Mesodermal cell (in vitro differentiated cells): ENCODE measurements around the gene S100A16.

ENCODE experiments used
- H3K27ac ChIP-seq: 2 replicates; pipeline ENCODE4 v1.7.0; 2013; ENCODE audit warnings: mild to moderate bottlenecking, low read depth, low read length, moderate library complexity; ENCODE audit not compliant: severe bottlenecking
- H3K36me3 ChIP-seq: 2 replicates; pipeline ENCODE4 v1.7.1; 2013; ENCODE audit warnings: mild to moderate bottlenecking, low read length, moderate library complexity; ENCODE audit not compliant: control insufficient read depth, insufficient read depth
- H3K4me1 ChIP-seq: one replicate; pipeline ENCODE4 v1.7.1; 2013; ENCODE audit warnings: mild to moderate bottlenecking, low read length; ENCODE audit not compliant: insufficient read depth, control insufficient read depth, poor library complexity, severe bottlenecking
- H3K4me3 ChIP-seq: 2 replicates; pipeline ENCODE4 v1.7.0; 2013; ENCODE audit warnings: low read length, control low read depth, mild to moderate bottlenecking; ENCODE audit not compliant: insufficient read depth, poor library complexity, severe bottlenecking; ENCODE audit errors: extremely low read depth
- H3K9me3 ChIP-seq: 2 replicates; pipeline ENCODE4 v1.7.1; 2013; ENCODE audit warnings: mild to moderate bottlenecking, low read length, moderate library complexity; ENCODE audit not compliant: control insufficient read depth
- WGBS, 2 experiments: methylation state at CpG; one replicate each; pipeline ENCODE4 v1.1.5; 2013; ENCODE audit warnings: missing lambda C conversion rate in 2 of 2; ENCODE audit not compliant: insufficient coverage in 2 of 2; 5-methylcytosine and 5-hydroxymethylcytosine counted together

Gene S100A16

DNA sequence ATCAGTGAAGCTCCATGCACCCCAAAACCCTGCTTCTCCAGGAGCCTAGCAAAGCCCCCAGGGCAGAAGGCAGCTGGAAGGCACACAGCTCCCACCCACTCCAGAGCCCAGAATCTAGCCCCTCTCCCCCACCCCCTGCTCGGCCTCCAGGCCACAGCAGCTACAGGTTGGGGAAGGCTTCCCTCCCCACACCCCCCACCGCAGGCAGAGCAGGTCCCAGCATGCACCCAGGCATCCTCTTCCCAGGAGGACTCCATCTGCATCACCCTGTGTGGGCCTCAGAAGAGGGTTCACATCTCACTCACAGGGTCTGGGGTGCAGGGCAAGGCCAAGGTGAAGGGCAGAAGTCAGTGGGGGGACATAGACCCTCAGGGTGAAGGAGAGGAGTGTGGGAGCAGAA, 2.5 kb upstream of the S100A16 start:
- no peak overlapping the region for H3K4me3 ChIP-seq
- no peaks in the 10 kb centered on the region for H3K9me3 ChIP-seq
- H3K36me3 ChIP-seq, result peaks cover 22% of the 10 kb centered on the region
- H3K27ac ChIP-seq, result no peak overlapping the region
- peaks cover 18% of the 10 kb centered on the region for H3K4me1 ChIP-seq
- 67% methylated on average over 1 of the region's 2 CpGs; no CpG with 5 or more reads in 1 of the 2 experiments for WGBS, 2 experiments

DNA sequence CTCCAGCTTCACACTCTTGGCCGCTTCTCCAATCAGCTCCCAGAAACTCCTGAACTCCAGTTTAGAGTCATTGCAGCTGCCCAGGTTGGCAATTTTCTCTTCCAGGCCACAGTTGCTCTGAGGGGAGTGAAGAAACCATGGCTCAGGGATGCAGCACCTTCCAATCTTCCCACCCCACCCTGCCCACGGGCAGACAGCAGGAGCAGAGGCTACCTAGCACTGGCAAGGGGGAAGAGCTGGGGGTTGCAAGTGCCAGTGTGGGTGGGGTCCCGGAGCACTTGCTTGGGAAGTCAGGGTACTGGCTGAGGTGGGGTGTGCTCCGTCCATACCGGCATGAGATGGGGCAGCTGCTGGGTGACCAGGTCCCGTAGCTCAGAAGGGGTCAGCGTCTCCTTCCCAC, 2.0 kb upstream of the S100A16 start:
- WGBS, 2 experiments, result 92 to 93% methylated on average over 4 to 6 of the region's 7 CpGs
- peaks cover 23% of the 10 kb centered on the region for H3K4me1 ChIP-seq

DNA sequence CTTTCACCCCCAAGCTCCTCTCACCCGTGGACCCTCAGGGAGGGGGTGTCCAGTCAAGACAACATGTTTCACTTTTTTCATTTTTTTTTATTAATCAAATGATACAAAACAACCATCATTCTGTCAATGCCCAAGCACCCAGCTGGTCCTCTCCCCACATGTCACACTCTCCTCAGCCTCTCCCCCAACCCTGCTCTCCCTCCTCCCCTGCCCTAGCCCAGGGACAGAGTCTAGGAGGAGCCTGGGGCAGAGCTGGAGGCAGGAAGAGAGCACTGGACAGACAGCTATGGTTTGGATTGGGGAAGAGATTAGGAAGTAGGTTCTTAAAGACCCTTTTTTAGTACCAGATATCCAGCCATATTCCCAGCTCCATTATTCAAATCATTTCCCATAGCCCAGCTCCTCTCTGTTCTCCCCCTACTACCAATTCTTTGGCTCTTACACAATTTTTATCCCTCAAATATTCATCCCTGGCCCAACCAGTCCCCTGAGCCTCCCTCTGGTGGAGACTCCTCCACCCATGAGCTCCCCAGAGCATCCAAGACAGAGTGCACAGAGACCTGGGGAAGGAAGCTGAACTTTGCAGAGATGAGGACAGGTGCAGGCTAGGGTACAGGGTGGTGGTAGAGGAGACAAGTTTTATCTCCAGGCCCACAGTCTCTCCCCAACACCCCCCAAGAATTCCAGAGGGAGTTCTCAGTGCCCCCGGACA, 1.4 kb upstream of the S100A16 start:
- Histone ChIP-seq H3K4me3 (no peak overlapping the region), H3K9me3 (no peaks in the 10 kb centered on the region), H3K27ac (no peak overlapping the region), H3K4me1 (peaks cover 28% of the 10 kb centered on the region), H3K36me3 (peaks cover 13% of the 10 kb centered on the region)
- 91 to 92% methylated on average over 1 to 2 of the region's 2 CpGs for WGBS, 2 experiments

More for the DNA sequence above, 2.0 kb upstream of the S100A16 start:
- Histone ChIP-seq H3K36me3 (peaks cover 17% of the 10 kb centered on the region), H3K27ac (no peak overlapping the region), H3K4me3 (no peak overlapping the region), H3K9me3 (no peaks in the 10 kb centered on the region)

- Histone ChIP-seq H3K27ac (no peak overlapping the region), H3K9me3 (no peaks in the 10 kb centered on the region), H3K4me1 (peaks cover 36% of the 10 kb centered on the region), H3K4me3 (no peak overlapping the region), H3K36me3 (peaks cover 3% of the 10 kb centered on the region)
- WGBS, 2 experiments, result 80 to 87% methylated on average over 5 of the region's 5 CpGs
Measured at GRCh38 chr1:153613406-153613805, 469 bp upstream of the S100A16 start.

DNA sequence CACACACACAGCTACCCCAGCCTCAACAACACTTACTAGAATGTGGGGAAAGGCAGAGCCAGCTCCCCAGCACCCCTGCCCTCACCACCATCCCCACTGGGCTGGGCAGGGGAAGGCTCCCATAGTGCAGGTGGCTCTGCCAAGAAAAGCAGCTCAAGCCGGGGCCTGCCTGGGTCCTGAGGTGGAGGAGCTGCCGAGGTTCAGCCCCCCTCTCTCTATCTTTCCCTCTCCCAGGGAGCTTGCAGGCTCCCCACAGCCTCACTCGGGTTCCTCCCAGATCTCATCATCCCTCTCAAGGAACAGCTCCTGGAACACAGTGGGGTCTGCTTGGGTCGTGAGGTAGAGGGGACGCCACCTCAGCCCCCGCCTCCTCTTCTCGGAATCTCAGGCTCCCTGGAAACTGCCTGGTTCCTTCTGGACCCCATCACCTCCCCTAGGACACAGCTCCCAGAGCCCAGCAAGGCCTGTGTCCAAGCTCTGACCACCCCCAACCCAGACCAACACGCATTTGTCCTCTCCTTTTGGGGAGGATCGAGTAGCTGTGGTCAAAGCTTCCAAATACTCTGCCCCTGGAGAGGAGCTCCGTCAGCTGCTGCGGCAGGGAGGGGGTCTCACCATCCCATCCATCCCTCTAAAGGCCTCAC, 704 bp downstream of the S100A16 start:
- no peak overlapping the region for H3K27ac ChIP-seq
- peaks cover 47% of the 10 kb centered on the region for H3K4me1 ChIP-seq
- 61 to 64% methylated on average over 4 to 6 of the region's 11 CpGs for WGBS, 2 experiments

DNA sequence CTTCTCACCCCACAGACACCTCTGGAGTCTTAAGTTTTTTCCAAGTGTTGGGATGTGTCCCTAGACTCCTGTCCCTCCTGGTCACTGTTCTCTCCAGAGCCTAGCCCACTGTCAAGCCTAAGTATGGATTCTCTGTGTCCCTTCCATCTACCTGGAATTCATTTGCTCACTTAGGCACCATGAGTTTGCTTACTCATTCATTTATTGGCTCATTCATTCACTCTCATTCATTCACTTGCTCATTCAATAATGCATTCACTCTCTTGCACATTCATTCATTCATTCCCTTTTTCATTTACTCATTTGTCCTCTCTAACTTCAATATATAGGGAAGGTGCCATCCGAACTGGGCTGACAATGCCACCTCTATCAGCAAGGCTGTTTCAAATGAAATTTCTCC, 1.6 kb downstream of the S100A16 start:
- peaks cover 56% of the 10 kb centered on the region for H3K4me1 ChIP-seq
- H3K36me3 ChIP-seq, result peaks cover 14% of the 10 kb centered on the region
- no peak overlapping the region for H3K27ac ChIP-seq
- H3K9me3 ChIP-seq, result no peaks in the 10 kb centered on the region
- WGBS, 2 experiments, result 100% methylated on average over 1 of the region's 1 CpG; no CpG with 5 or more reads in 1 of the 2 experiments
- peak overlapping the region; percentile 36 for H3K4me3 ChIP-seq

More for the DNA sequence above, 704 bp downstream of the S100A16 start:
- H3K36me3 ChIP-seq, result peaks cover 5% of the 10 kb centered on the region
- no peaks in the 10 kb centered on the region for H3K9me3 ChIP-seq
- H3K4me3 ChIP-seq, result peak overlapping the region; percentile 36

DNA sequence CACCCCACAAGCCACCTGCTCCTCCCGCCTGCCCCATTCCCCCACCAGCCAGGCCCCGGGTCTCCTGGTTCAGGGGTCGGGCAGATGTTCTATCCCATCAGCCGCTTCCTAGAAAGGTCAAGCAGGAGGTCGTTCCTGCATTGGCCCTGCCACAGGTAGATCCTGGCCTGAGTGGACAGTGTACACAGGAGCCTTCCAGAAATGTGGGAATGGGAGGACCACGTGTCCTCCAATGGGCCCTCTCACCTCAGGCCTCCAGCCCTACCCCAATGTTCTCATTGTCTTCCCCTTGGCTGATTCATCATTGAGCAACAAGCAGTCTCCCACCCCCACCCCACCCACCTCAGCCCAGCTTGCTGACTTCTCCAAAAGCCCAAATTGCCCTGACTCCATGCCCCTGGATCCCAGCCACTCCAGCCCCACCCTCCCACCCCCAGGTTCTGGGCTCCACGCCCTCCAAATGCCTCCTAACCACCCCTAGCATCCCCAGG, 2.1 kb downstream of the S100A16 start:
- WGBS, 2 experiments, result 91 to 100% methylated on average over 2 to 4 of the region's 7 CpGs
- H3K4me3 ChIP-seq, result no peak overlapping the region
- no peak overlapping the region for H3K27ac ChIP-seq

DNA sequence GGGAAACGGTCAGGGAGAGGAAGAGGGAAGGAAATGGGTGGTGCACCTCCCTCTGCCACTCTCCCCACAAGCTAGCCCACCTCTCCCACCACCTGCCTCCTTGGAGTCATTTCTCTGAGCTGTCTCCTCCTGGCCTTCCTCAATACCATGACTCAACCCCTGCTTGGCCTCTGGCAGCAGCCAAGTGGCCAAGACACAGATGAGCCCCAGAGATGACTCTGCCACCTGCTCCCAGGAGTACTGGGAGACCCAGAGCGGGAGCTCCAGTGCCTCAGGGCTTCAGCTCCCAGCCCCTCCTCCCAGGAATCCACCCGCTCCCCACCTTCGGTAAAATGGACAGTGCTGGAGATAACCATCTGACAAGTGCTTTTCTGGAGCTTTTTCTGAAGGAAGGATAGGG, 2.6 kb downstream of the S100A16 start:
- Histone ChIP-seq H3K4me3 (no peak overlapping the region), H3K36me3 (peaks cover 21% of the 10 kb centered on the region), H3K27ac (peak overlapping the region; percentile 96), H3K9me3 (no peaks in the 10 kb centered on the region), H3K4me1 (peaks cover 56% of the 10 kb centered on the region)
- WGBS, 2 experiments, result 40 to 61% methylated on average over 2 to 3 of the region's 4 CpGs

More for the DNA sequence above, 2.1 kb downstream of the S100A16 start:
- Histone ChIP-seq H3K4me1 (peaks cover 56% of the 10 kb centered on the region), H3K36me3 (peaks cover 16% of the 10 kb centered on the region), H3K9me3 (no peaks in the 10 kb centered on the region)

GRCh38 chr1:153609585-153609907, 3.4 kb downstream of the S100A16 start:
- H3K36me3 ChIP-seq, result peaks cover 21% of the 10 kb centered on the region
- WGBS, 2 experiments, result 76 to 82% methylated on average over 4 of the region's 6 CpGs
- H3K27ac ChIP-seq, result peak overlapping the region; percentile 96
- H3K9me3 ChIP-seq, result no peaks in the 10 kb centered on the region
- no peak overlapping the region for H3K4me3 ChIP-seq
- H3K4me1 ChIP-seq, result peaks cover 56% of the 10 kb centered on the region

DNA sequence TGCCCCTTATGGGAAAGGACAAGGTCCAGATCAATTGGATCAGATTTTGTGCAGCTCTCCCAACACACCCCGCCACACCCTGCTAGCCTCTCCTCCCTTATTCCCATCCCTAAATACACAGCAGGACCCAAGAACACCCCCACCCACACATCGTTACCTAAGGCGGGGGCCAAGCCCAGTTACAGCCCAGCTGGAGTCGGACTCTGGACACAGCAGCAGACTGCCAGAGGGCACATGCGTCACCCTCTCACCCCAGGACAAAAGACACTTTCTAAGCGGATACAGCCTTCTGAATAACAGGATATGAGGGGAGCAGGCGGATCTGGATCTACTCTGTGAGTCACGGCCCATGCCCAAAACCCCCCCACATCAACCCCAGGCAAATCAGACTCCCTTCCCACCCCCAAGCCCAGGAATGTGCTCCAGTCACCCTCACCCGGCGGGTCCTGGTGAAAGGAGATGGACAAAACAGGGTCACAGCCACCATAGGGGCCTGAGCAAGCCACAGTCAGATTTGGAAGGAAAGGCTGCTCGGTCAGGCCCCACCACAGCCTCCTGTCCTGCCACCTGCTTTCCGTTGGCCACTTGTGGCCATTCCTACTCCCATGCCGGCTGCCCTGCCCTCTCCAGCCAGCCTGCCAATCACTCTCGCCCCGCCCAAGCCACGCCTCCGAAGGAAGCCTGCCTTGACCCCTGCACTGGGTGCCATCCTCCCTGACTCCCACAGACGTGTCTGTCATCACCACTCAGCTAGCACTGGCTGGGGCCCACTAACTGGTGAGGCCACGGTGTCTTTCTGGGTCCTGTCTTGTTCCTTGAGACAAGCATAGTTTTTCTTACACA, 4.0 kb downstream of the S100A16 start:
- peak overlapping the region; percentile 96 for H3K27ac ChIP-seq
- 17 to 18% methylated on average over 9 to 14 of the region's 19 CpGs for WGBS, 2 experiments

More for the DNA sequence above, 4.0 kb downstream of the S100A16 start:
- Histone ChIP-seq H3K4me1 (peaks cover 56% of the 10 kb centered on the region), H3K4me3 (peak overlapping the region; percentile 42), H3K9me3 (no peaks in the 10 kb centered on the region), H3K36me3 (peaks cover 21% of the 10 kb centered on the region)
